HTERT RPE-1 (cell line): ENCODE results near the gene ZNHIT2.

Source experiments
- in situ Hi-C: fragments of 300-500 bp; cut with MboI; formaldehyde crosslinking; loops from 4 replicates; pipeline ENCODE4 v1.14.3; 2020; ENCODE audit warnings: low sequenced_read_pairs

The ZNHIT2 gene

GRCh38 chr11:65078151-65078550 is 39.4 kb downstream of the ZNHIT2 start:
- in situ Hi-C loops = no loop called here

- in situ Hi-C loops = no loop called here
Observed at GRCh38 chr11:65077451-65077850, 40.0 kb downstream of the ZNHIT2 start.

GRCh38 chr11:65072631-65072966 is 44.9 kb downstream of the ZNHIT2 start:
- in situ Hi-C loops = no loop called here

- in situ Hi-C loops = no loop called here
Observed at GRCh38 chr11:65071907-65072630, 45.4 kb downstream of the ZNHIT2 start.

- in situ Hi-C loops = no loop called here
Observed at GRCh38 chr11:65069217-65069616, 48.3 kb downstream of the ZNHIT2 start.

GRCh38 chr11:65067446-65067845 is 50.1 kb downstream of the ZNHIT2 start:
- in situ Hi-C loops = no loop called here

GRCh38 chr11:65066805-65067291 is 50.7 kb downstream of the ZNHIT2 start:
- in situ Hi-C loops = no loop called here
